T-helper 17 cell (primary cell): ENCODE measurements around the gene PTPN20. TPM values are rescaled to one million over a fixed set of nuclear protein-coding genes. Genes with fewer than 3 reads are reported as not detected.

ENCODE experiments used
- ATAC-seq: fragments of 150-1000 bp; cut with Tn5 transposase; 2 replicates; pipeline ENCODE4 v1.10.0; 2021; ENCODE audit warnings: mild to moderate bottlenecking, moderate library complexity
- DNase-seq, 3 donors: peaks; one replicate each; pipeline versions ENCODE4 v3.0.0 to v3.0.0-alpha.2; 2020 to 2021
- H3K9me3 ChIP-seq: one replicate; pipeline ENCODE4 v1.7.0; 2013; ENCODE audit warnings: low read length, mild to moderate bottlenecking; ENCODE audit not compliant: control insufficient read depth, poor library complexity, severe bottlenecking
- H3K27ac Mint-ChIP-seq: one replicate; pipeline ENCODE4 v1.8.0; 2022; ENCODE audit warnings: mild to moderate bottlenecking, moderate library complexity, mixed read lengths
- H3K27me3 Mint-ChIP-seq: one replicate; pipeline ENCODE4 v1.8.0; 2022; ENCODE audit warnings: mixed read lengths
- H3K36me3 Mint-ChIP-seq: one replicate; pipeline ENCODE4 v1.8.0; 2022; ENCODE audit warnings: low read depth, mixed read lengths
- H3K4me1 Mint-ChIP-seq: one replicate; pipeline ENCODE4 v1.8.0; 2022; ENCODE audit warnings: mild to moderate bottlenecking, mixed read lengths
- H3K4me3 Mint-ChIP-seq: one replicate; pipeline ENCODE4 v1.8.0; 2022; ENCODE audit warnings: mild to moderate bottlenecking, moderate library complexity, mixed read lengths
- total RNA-seq, 4 donors: library from RNA in 2 of 4; stranded (reverse) in 2 of 4; gene quantifications; one replicate each; pipeline ENCODE4 v1.2.3 and lab custom pipeline; 2022 to 2026

The PTPN20 gene
- total RNA-seq, 2 donors from 2014 or later: 0.34 to 0.82 TPM

- Mint-ChIP-seq H3K36me3 (peaks cover 6% of the 10 kb centered on the region), H3K27me3 (peaks cover 9% of the 10 kb centered on the region), H3K27ac (no peak overlapping the region), H3K4me3 (no peak overlapping the region), H3K4me1 (peaks cover 12% of the 10 kb centered on the region)
- no peaks in the 10 kb centered on the region for H3K9me3 ChIP-seq
- DNase-seq (no peak), ATAC-seq (no peak)
These were observed 116.0 kb downstream of the PTPN20 start for GRCh38 chr10:47027108-47027783.

GRCh38 chr10:47027784-47028260, 116.6 kb downstream of the PTPN20 start:
- Mint-ChIP-seq H3K27me3 (peaks cover 9% of the 10 kb centered on the region), H3K36me3 (peaks cover 6% of the 10 kb centered on the region), H3K27ac (no peak overlapping the region), H3K4me1 (peaks cover 12% of the 10 kb centered on the region), H3K4me3 (no peak overlapping the region)
- no peaks in the 10 kb centered on the region for H3K9me3 ChIP-seq
- ATAC-seq: no peak
- no peak for DNase-seq

DNA sequence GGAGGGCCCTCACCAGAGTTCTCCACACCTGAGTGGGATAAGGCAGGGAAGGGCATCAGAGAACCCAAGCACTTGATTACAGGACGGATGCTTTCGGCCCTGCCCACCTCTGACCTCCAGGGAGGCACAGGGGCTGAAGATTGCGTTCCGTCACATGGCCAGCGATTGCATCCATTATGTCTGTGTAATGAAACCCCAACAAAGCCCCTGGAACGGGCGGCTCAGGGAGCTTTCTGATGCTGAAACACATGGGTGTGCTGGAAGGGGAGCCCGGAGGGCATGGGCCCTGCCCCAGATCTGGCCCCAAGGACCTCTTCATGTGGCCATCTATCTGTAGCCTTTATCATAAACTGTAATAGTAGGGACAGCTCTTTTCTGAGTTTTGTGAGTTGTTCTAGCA, 117.2 kb downstream of the PTPN20 start:
- DNase-seq (no peak), ATAC-seq (no peak)
- Mint-ChIP-seq H3K27ac (peak overlapping the region; percentile 27), H3K27me3 (peaks cover 10% of the 10 kb centered on the region), H3K4me3 (no peak overlapping the region), H3K36me3 (peaks cover 6% of the 10 kb centered on the region), H3K4me1 (peaks cover 12% of the 10 kb centered on the region)
- no peaks in the 10 kb centered on the region for H3K9me3 ChIP-seq

- H3K9me3 ChIP-seq: no peaks in the 10 kb centered on the region
- H3K4me1 Mint-ChIP-seq: peaks cover 12% of the 10 kb centered on the region
- DNase-seq: no peak
- H3K27ac Mint-ChIP-seq: peak overlapping the region; percentile 27
- no peak for ATAC-seq
- no peak overlapping the region for H3K4me3 Mint-ChIP-seq
- H3K36me3 Mint-ChIP-seq: peaks cover 3% of the 10 kb centered on the region
- H3K27me3 Mint-ChIP-seq: peaks cover 11% of the 10 kb centered on the region
These were observed 118.2 kb downstream of the PTPN20 start for GRCh38 chr10:47029181-47030009.

DNA sequence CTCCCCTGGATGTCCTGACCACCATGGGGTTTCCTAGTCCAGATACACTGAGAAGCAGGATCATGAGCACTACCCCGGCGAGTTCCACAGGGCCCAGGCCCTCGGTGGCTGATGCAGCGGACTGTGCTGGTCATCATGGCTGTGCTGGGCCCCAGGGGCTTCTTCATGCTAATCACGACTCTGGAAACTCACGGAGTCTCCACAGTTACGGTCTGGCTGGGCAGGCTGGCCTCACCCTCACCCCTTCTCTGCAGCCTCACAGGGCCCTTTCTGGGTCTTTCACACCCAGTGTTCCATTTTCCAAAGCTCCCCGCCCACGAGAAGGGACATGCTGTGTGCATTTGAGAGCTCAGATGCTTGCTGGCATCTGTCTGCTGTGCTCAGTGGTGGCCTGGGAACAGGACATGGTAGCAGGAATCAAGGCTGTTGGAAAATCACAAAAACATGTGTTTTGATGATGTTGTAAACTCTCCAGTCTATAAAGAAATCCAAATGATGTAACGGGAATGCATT, 119.0 kb downstream of the PTPN20 start:
- Mint-ChIP-seq H3K36me3 (peaks cover 3% of the 10 kb centered on the region), H3K4me3 (no peak overlapping the region), H3K27ac (no peak overlapping the region), H3K27me3 (peaks cover 11% of the 10 kb centered on the region), H3K4me1 (peaks cover 6% of the 10 kb centered on the region)
- ATAC-seq (no peak), DNase-seq (no peak)
- H3K9me3 ChIP-seq: no peaks in the 10 kb centered on the region

GRCh38 chr10:47031211-47031900, 120.1 kb downstream of the PTPN20 start:
- ATAC-seq (no peak), DNase-seq (no peak)
- peaks cover 3% of the 10 kb centered on the region for H3K36me3 Mint-ChIP-seq
- no peak overlapping the region for H3K27ac Mint-ChIP-seq
- H3K4me1 Mint-ChIP-seq: peaks cover 6% of the 10 kb centered on the region
- no peak overlapping the region for H3K4me3 Mint-ChIP-seq
- H3K27me3 Mint-ChIP-seq: peaks cover 12% of the 10 kb centered on the region
- H3K9me3 ChIP-seq: no peaks in the 10 kb centered on the region

DNA sequence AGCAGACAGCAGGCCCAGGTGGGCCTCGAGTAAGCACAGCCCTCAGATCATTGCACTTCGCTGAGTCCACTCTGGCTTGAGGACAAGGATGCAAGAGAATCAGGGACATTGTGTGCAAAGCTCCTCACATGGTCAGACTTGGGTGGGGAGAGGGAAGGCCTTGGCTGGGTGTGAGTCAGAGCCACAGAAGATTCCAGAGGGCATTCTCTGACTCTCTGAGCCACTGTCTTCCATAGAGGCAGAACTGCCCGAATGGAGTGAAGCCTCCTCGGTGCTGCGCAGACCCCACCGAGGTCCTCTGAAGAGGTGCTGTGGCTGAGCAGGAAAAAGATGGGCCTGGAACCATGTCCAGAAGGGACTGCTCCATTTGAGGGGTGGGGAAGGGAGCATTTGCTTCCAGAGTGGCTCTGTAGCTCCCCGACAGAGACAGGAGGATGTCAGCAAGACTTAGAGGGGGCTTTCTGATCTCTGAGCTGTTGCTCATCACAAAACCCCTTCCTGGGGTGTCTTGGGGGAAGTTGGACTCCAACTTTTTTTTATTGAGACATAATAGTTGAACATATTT, 120.8 kb downstream of the PTPN20 start:
- H3K9me3 ChIP-seq: no peaks in the 10 kb centered on the region
- H3K4me1 Mint-ChIP-seq: peaks cover 6% of the 10 kb centered on the region
- H3K27ac Mint-ChIP-seq: no peak overlapping the region
- ATAC-seq: no peak
- peaks cover 18% of the 10 kb centered on the region for H3K27me3 Mint-ChIP-seq
- H3K4me3 Mint-ChIP-seq: no peak overlapping the region
- H3K36me3 Mint-ChIP-seq: peaks cover 3% of the 10 kb centered on the region
- no peak for DNase-seq

GRCh38 chr10:47033081-47033480, 121.9 kb downstream of the PTPN20 start:
- ATAC-seq (no peak), DNase-seq (no peak)
- H3K9me3 ChIP-seq: no peaks in the 10 kb centered on the region

GRCh38 chr10:47033541-47034270, 122.5 kb downstream of the PTPN20 start:
- H3K27me3 Mint-ChIP-seq: peaks cover 20% of the 10 kb centered on the region
- no peak overlapping the region for H3K27ac Mint-ChIP-seq
- ATAC-seq (no peak), DNase-seq (no peak)
- peaks cover 3% of the 10 kb centered on the region for H3K4me1 Mint-ChIP-seq
- no peak overlapping the region for H3K4me3 Mint-ChIP-seq
- H3K36me3 Mint-ChIP-seq: peaks cover 3% of the 10 kb centered on the region
- no peaks in the 10 kb centered on the region for H3K9me3 ChIP-seq

More at GRCh38 chr10:47033081-47033480, 121.9 kb downstream of the PTPN20 start:
- H3K36me3 Mint-ChIP-seq: peaks cover 3% of the 10 kb centered on the region
- H3K4me3 Mint-ChIP-seq: no peak overlapping the region
- peaks cover 3% of the 10 kb centered on the region for H3K4me1 Mint-ChIP-seq
- no peak overlapping the region for H3K27ac Mint-ChIP-seq
- H3K27me3 Mint-ChIP-seq: peaks cover 20% of the 10 kb centered on the region

DNA sequence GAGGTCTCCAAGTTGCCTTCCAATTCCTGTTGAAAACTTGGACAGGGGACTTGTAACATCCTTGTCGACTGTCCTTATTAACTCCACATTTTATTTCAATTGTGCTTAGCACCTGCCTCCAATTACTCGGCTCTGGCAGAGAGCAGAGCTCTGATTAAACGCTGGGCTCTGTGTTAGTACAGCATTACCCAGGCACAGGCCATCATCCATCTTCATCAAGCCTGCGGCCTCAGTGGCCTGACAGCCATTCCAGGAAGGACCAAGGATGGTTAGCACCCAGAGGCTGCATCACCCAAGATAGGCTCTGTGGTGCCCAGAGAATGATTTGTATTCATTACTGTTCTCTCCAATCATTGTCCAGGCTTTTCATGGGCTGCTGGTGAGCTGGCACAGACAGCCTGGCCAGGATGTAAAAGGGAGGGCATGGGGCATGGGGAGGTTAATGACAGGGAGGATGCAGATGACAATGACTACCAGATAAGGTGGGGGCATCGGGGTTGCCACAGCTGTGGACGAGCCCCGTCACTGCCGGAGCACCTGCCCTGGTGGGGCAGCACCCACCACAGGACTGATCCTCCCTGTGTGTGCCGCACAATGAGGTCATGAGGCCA, 123.3 kb downstream of the PTPN20 start:
- peaks cover 20% of the 10 kb centered on the region for H3K27me3 Mint-ChIP-seq

GRCh38 chr10:47035171-47035818, 124.1 kb downstream of the PTPN20 start:
- H3K4me1 Mint-ChIP-seq: peaks cover 3% of the 10 kb centered on the region
- DNase-seq (no peak), ATAC-seq (no peak)
- H3K36me3 Mint-ChIP-seq: peaks cover 3% of the 10 kb centered on the region
- no peaks in the 10 kb centered on the region for H3K9me3 ChIP-seq
- H3K27ac Mint-ChIP-seq: no peak overlapping the region
- peaks cover 20% of the 10 kb centered on the region for H3K27me3 Mint-ChIP-seq
- H3K4me3 Mint-ChIP-seq: no peak overlapping the region

More for the DNA sequence above, 123.3 kb downstream of the PTPN20 start:
- ATAC-seq: no peak
- no peak overlapping the region for H3K4me3 Mint-ChIP-seq
- H3K36me3 Mint-ChIP-seq: peaks cover 3% of the 10 kb centered on the region
- no peak for DNase-seq
- no peak overlapping the region for H3K27ac Mint-ChIP-seq
- peaks cover 3% of the 10 kb centered on the region for H3K4me1 Mint-ChIP-seq
- H3K9me3 ChIP-seq: no peaks in the 10 kb centered on the region
